Measurements from ENCODE around the gene MGAT5B. TPM values are rescaled to one million over a fixed set of nuclear protein-coding genes. Genes with fewer than 3 reads are reported as not detected.

Gene MGAT5B
- total and polyA plus RNA-seq, 9 of the 15 experiments (the other 6 are each of a cell fraction or from before 2014, with no cell fraction given) = 0.09 to 0.43 (median 0.18) TPM; not detected in 4

DNA sequence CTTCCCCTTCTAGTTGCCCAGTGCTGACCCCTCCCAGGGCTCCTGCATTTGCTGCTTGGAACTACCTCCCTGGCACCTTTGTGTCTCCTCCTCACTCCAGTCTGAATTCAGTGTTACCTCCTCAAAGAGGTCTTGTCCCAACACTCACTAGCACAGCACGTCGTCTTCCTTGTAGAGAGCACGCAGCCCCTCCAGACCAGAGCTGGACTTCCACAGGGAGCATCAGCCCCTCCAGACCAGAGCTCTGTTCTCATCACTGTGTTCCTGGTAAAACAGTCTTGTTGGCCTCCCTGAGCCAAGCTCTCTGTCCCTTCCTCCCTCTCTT is 27.8 kb upstream of the MGAT5B start (continued):
- TF ChIP-seq, protein P1, sequence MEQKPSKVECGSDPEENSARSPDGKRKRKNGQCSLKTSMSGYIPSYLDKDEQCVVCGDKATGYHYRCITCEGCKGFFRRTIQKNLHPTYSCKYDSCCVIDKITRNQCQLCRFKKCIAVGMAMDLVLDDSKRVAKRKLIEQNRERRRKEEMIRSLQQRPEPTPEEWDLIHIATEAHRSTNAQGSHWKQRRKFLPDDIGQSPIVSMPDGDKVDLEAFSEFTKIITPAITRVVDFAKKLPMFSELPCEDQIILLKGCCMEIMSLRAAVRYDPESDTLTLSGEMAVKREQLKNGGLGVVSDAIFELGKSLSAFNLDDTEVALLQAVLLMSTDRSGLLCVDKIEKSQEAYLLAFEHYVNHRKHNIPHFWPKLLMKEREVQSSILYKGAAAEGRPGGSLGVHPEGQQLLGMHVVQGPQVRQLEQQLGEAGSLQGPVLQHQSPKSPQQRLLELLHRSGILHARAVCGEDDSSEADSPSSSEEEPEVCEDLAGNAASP (IDR thresholded peaks at IDR 0.05) = no peak

- no peak overlapping the region for H3K4me3 ChIP-seq
- intact Hi-C loops (cut with micrococcal nuclease) (no loop called here), in situ Hi-C loops (cut with MboI) (no loop called here)
- H3K4me2 ChIP-seq (ENCODE audit: insufficient read depth, low read length) = peak overlapping the region; percentile 7; the same call in 1 of the 2 replicates
- H3K9me1 ChIP-seq (ENCODE audit: control insufficient read depth, insufficient read depth, low read length) = peaks cover 3% of the 10 kb centered on the region
- BruUV-seq (replicated peaks) = no TSS peak
- no peaks in the 10 kb centered on the region for H3K79me2 ChIP-seq (ENCODE audit: control insufficient read depth, insufficient read depth, low read length)
- H3K27ac ChIP-seq (ENCODE audit: extremely low read depth, low read depth, low read length) = no peak overlapping the region
- H3K9ac ChIP-seq (ENCODE audit: insufficient read depth in 1 of 2, low read depth in 2 of 2, low read length in 2 of 2) = peak overlapping the region in 1 of 2 experiments; percentile 86; a peak in 2 of 4 replicates
- ChIA-PET POLR2A (interaction anchor here (0.7 to 1.2 kb wide), 6 partner anchors 8 to 283 kb away, joined by 3 to 4 read pairs (median 4); partner anchors contain the start of gene SRSF2), CTCF (ENCODE audit: low intra/inter-chr PET ratio) (no interaction called here)
- WGBS (ENCODE audit: insufficient coverage, low coverage, missing lambda C conversion rate) = 0% methylated on average over 5 of the region's 8 CpGs
- H3K27me3 ChIP-seq (ENCODE audit: control insufficient read depth in 2 of 2, insufficient read depth in 2 of 2, low read length in 2 of 2) = no peaks in the 10 kb centered on the region; a peak in 2 of 5 replicates
- peak overlapping the region; percentile 70 for H2AFZ ChIP-seq (ENCODE audit: low read depth, low read length)
- no peak for FAIRE-seq
- DNase-seq (ENCODE audit: extremely low read depth in 1 of 4, low spot score in 3 of 4) = peak in 2 of 4 experiments; percentile 35 to 50
- H3K9me3 ChIP-seq (replicated peaks; ENCODE audit: control insufficient read depth, insufficient read depth, low read depth, low read length) = no peaks in the 10 kb centered on the region
- H3K4me1 ChIP-seq (replicated peaks in 1 of 2; ENCODE audit: control insufficient read depth in 2 of 2, insufficient read depth in 2 of 2, low read length in 2 of 2) = peaks cover 24 to 49% of the 10 kb centered on the region in 2 experiments; a peak in 4 of 5 replicates
- H4K20me1 ChIP-seq (replicated peaks; ENCODE audit: control insufficient read depth, insufficient read depth, low read length) = no peaks in the 10 kb centered on the region; the same call in 1 of the 2 replicates
- no peaks in the 10 kb centered on the region for H3K36me3 ChIP-seq (ENCODE audit: control insufficient read depth, insufficient read depth, low read length)
- no peak for ATAC-seq
- TF ChIP-seq ZBTB7A (IDR thresholded peaks at IDR 0.05; ENCODE audit: borderline replicate concordance, control insufficient read depth, low read depth, low read length) (peak; percentile 12; the same call in 1 of the 2 replicates), FOSL1 (tag; conservative IDR thresholded peaks at IDR 0.05) (no peak), NCOA4 (IDR thresholded peaks at IDR 0.05; ENCODE audit: partially characterized antibody) (peak; percentile 6), ZNF280A (IDR thresholded peaks at IDR 0.05; ENCODE audit: low read depth, partially characterized antibody) (peak; percentile 21), KDM4B (IDR thresholded peaks at IDR 0.05; ENCODE audit: borderline replicate concordance in 2 of 2, low read depth in 1 of 2) (no peak), CSDE1 (IDR thresholded peaks at IDR 0.05) (no peak), DIDO1 (tag; IDR thresholded peaks at IDR 0.05; ENCODE audit: low read depth) (0 out of 2 replicates have a peak, but pooled peaks have one; percentile 12)
- TF ChIP-seq, protein P2, sequence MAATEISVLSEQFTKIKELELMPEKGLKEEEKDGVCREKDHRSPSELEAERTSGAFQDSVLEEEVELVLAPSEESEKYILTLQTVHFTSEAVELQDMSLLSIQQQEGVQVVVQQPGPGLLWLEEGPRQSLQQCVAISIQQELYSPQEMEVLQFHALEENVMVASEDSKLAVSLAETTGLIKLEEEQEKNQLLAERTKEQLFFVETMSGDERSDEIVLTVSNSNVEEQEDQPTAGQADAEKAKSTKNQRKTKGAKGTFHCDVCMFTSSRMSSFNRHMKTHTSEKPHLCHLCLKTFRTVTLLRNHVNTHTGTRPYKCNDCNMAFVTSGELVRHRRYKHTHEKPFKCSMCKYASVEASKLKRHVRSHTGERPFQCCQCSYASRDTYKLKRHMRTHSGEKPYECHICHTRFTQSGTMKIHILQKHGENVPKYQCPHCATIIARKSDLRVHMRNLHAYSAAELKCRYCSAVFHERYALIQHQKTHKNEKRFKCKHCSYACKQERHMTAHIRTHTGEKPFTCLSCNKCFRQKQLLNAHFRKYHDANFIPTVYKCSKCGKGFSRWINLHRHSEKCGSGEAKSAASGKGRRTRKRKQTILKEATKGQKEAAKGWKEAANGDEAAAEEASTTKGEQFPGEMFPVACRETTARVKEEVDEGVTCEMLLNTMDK (IDR thresholded peaks at IDR 0.05; ENCODE audit: borderline replicate concordance, insufficient read depth, low read depth, low read length, poor library complexity, severe bottlenecking) = no peak
- TF ChIP-seq, protein P3, sequence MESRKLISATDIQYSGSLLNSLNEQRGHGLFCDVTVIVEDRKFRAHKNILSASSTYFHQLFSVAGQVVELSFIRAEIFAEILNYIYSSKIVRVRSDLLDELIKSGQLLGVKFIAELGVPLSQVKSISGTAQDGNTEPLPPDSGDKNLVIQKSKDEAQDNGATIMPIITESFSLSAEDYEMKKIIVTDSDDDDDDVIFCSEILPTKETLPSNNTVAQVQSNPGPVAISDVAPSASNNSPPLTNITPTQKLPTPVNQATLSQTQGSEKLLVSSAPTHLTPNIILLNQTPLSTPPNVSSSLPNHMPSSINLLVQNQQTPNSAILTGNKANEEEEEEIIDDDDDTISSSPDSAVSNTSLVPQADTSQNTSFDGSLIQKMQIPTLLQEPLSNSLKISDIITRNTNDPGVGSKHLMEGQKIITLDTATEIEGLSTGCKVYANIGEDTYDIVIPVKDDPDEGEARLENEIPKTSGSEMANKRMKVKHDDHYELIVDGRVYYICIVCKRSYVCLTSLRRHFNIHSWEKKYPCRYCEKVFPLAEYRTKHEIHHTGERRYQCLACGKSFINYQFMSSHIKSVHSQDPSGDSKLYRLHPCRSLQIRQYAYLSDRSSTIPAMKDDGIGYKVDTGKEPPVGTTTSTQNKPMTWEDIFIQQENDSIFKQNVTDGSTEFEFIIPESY (CRISPR knock-in tag; IDR thresholded peaks at IDR 0.05) = no peak
These were observed 27.1 kb upstream of the MGAT5B start for GRCh38 chr17:76840884-76841775.
